Erythroblast (primary cell): ENCODE data around the gene RBBP4.

ENCODE experiments used
- GATA1 ChIP-seq: IDR thresholded peaks from 2 replicates; pipeline ENCODE4 v1.6.1; 2011; ENCODE audit warnings: low read depth, mild to moderate bottlenecking, control low read depth, low read length, moderate library complexity
- POLR2A ChIP-seq: IDR thresholded peaks from 2 replicates; pipeline ENCODE4 v1.6.1; 2011; ENCODE audit warnings: mild to moderate bottlenecking, low read length

DNA sequence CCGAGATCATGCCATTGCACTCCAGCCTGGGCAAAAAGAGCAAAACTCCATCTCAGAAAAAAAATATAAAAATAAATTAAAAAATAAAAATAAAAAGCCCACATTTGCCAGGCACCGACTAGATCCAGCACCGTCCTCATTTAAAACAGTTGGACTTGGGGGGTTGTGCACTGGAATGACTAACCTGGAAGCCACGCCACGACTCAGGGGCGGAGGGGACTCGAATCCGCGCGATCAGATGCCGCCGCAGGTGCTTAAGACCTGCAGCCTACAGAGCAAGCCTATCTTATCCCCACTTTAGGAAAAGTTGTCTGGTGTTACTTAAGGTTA lies 39.2 kb upstream of the RBBP4 start:
- no peak for TF ChIP-seq POLR2A
- no peak for TF ChIP-seq GATA1
